Mammary epithelial cell (primary cell): ENCODE measurements around the gene INSRR.

Experiments used
- EZH2 ChIP-seq: IDR thresholded peaks from 2 replicates; pipeline ENCODE4 v1.6.1; 2012; ENCODE audit warnings: low read length, inconsistent platforms, borderline replicate concordance
- TF ChIP-seq, protein P1 (sequence below), 2 donors: IDR thresholded peaks in 1 of 2; conservative IDR thresholded peaks in 1 of 2; 2 replicates each; pipeline ENCODE4 v1.5.1; 2011 to 2012; ENCODE audit warnings: inconsistent platforms in 2 of 2, low read length in 2 of 2, mild to moderate bottlenecking in 2 of 2, control low read depth in 1 of 2, low read depth in 1 of 2; ENCODE audit not compliant: insufficient read depth in 1 of 2; ENCODE audit errors: extremely low read depth in 1 of 2

DNA sequence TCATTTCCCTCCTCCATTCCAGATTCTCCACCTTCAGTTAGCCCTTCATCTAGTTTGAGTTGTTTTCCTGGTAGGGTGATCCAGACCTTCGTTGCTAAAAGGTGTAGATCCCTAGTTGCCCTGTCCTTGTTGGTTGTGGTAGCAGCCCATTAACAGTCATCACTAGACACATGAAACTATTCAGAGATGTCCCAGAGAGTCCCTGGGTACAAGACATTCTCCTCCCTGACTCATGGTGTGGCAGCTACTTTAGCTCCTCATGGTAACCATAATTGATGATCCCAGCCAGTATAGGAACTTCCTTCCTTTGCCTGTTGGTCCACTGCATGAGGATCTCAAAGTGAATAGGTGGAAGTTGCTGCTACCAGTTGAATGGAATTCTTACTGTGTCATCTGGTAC is 36.2 kb downstream of the INSRR start:
- TF ChIP-seq, protein P1, sequence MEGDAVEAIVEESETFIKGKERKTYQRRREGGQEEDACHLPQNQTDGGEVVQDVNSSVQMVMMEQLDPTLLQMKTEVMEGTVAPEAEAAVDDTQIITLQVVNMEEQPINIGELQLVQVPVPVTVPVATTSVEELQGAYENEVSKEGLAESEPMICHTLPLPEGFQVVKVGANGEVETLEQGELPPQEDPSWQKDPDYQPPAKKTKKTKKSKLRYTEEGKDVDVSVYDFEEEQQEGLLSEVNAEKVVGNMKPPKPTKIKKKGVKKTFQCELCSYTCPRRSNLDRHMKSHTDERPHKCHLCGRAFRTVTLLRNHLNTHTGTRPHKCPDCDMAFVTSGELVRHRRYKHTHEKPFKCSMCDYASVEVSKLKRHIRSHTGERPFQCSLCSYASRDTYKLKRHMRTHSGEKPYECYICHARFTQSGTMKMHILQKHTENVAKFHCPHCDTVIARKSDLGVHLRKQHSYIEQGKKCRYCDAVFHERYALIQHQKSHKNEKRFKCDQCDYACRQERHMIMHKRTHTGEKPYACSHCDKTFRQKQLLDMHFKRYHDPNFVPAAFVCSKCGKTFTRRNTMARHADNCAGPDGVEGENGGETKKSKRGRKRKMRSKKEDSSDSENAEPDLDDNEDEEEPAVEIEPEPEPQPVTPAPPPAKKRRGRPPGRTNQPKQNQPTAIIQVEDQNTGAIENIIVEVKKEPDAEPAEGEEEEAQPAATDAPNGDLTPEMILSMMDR (conservative IDR thresholded peaks at IDR 0.05 in 1 of 2, IDR thresholded peaks at IDR 0.05 in 1 of 2; ENCODE audit: extremely low read depth in 1 of 2, insufficient read depth in 1 of 2, low read depth in 1 of 2, low read length in 2 of 2) = no peak
- TF ChIP-seq EZH2 = no peak
